ENCODE results near the gene RTN1.

- TF ChIP-seq CTCF (IDR thresholded peaks at IDR 0.05) (no peak), POLR2A (IDR thresholded peaks at IDR 0.05) (no peak)
Observed at GRCh38 chr14:59627011-59627520, 243.5 kb downstream of the RTN1 start.
